Activated CD4-positive, alpha-beta T cell treated with anti-CD3 and anti-CD28 coated beads, Interleukin-2, amount 50 U/mL, for 24 hours (primary cell): ENCODE measurements around the gene TNNT2.

ENCODE experiments used
- DNase-seq, 2 donors: peaks; one replicate each; pipeline ENCODE4 v3.0.0-alpha.2; 2020; ENCODE audit warnings: low read depth in 1 of 2, low spot score in 1 of 2

The TNNT2 gene

DNA sequence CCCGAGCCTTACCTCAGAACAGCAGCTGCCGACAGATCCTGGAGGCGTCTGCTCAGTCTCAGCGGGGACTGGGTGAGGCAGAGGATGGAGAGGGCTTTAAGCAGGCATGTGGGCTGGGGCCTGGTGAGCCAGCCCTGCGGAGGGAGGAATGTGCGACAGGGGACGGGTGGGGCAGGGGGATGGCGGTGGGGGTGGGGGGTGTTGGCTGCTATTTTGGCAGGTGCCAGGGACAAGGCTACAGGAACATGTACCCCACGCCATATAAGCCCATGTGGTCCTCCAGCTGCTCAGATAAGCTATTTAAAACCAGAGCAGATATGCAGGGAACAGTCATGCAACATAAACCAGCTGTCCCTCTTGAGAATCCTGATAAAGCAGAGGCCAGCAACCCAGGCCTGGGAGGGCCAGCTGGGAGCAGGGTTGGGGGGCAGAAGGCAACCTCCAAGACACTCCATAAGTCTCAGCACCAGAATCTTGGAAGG, at the start of gene TNNT2:
Gene TNNT2 (minus strand): TSS at position 70 of the 482 bp plus-strand sequence. CDS start 4,426 bp downstream, outside the sequence.
- DNase-seq: no peak

DNA sequence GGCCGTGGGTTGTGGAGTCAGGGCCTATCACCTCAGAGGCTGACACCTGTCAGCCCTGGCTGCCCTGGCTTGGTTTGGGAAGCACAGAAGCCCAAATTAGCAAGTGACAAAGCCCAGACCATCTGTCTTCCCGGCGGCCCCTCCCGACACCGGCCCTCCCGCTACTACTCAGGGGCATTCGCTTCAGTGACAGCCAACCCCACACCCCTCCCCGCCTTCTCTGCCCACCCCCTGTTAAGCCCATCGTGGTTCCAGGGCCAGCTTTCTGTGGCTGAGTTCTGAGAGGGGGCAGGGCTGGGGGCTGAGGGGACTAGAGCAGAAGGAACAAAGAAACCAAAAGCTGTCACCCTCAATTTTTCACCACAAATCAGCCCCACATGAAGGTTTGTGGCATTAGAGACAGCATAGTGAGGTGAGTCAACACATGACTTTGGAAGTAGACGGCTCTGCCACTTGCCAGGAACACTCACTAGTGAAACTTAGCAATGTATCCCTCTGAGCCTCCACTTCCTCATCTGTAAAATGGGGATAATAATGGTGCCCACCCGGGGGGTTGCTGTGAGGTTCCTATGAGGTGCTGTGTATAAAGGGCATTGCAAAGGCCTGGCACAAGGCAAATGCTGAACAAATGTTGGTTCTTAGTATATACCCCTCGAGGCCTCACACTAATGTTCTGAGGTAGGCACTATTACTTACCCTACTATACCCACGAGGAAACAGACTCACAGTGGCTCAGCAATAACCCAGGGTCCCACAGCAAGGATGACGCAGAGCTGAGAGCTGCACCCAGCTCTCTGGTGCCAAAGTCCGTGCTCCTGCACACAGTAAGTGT, 49.2 kb upstream of the TNNT2 start:
- no peak for DNase-seq

DNA sequence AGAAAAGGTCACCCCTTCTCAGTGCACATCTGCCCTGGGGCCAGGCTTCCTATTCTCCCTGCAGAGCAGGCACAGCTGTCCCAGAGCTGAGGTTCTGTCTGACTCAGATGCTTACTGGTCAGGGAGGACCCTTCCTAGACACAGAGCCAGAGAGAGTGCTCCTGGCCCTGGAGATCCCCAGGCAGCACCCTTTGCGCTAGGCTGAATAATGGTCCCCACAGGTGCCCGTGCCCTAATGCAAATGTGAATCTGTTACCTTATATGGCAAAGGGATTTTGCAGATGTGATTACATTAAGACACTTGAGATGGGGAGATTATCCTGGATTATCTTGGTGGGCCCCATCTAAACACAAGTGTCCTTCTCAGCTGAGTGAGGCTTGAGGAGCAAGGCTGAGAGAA, 46.7 kb upstream of the TNNT2 start:
- DNase-seq: no peak

DNA sequence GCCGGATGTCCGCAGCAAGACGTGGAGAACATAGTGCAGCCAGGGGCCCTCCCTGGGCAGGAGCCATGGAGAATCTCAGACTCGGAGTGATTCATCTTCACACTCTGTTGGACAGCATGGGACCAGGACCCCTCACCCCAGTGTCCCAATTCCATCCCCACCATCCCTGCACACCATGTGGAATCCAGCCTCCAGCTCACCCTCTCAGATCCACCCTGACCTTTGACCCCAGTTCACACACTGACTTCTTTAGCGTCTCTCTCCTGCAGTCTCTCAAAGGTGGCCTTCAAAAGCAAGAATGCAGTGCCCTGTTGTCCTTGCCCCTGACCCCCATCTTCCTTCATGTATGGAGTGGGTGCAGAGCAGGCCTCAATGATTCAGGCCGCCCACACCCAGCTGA, 46.2 kb upstream of the TNNT2 start:
- no peak for DNase-seq

DNA sequence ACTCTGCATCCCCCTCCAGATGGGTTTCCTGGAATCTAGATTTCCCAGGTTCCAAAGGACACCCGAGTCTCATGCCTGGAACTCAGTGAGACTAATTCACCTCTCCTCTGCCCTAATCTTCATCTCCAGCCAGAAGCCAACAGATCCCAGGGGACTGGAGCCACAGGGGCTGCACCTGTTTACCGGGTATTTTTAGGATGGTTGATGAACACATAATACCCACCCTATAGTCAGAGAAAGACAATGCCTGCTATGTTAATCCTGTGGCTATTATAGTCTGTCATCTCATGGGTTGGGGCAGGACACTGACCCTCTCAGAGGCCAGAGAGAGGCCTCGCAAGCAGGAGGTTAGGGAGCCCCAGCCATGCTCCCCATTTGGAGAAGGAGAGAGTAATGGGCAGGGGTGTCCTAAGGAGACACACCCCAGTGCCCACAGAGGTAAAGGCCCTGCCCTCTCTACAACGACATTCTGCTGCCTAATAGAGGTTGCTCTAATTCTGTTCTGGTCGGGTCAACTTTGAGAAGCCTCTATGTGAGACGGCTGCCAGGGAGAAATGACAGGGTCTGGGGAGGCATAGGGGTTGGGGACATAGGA, 45.1 kb upstream of the TNNT2 start:
- no peak for DNase-seq

DNA sequence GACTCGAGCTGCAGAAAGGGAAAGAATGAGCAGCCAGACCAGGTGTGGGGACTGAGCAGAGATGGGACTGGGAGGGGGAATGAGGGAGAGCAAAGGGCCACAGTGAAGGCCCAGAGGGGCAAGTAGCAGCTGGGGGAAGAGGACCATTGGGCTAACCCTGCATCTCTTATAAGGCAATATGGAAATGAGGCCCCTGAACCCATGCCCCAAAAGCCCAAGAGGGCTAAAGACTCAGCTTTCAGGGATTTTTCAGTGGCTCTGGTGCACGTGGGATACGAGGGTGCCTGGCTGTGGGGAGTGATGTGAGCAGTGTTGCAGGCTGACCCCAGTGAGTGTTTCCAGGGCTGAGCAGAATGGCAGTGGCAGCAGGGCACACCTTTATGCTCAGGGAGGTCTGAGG, 44.5 kb upstream of the TNNT2 start:
- no peak for DNase-seq

DNA sequence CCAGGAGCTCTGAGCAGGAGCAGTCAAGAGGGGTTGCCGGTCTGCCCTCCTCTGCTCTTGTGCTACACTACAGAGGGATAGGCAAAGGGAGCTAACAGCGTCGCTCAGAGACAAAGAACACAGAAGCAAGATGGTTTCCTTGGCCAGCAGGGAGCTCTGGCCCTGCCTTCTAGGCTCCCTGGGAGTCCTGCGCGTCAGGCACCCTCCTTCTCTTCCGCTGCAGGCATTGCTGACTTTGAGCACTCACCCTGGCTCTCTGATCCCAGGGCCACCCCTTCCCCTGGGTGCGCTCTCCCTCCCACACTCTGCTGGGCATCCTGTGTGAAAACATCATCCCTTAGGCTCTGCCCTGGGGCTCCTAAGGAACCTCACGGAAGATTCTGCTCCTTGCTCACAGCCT, 43.6 kb upstream of the TNNT2 start:
- no peak for DNase-seq

DNA sequence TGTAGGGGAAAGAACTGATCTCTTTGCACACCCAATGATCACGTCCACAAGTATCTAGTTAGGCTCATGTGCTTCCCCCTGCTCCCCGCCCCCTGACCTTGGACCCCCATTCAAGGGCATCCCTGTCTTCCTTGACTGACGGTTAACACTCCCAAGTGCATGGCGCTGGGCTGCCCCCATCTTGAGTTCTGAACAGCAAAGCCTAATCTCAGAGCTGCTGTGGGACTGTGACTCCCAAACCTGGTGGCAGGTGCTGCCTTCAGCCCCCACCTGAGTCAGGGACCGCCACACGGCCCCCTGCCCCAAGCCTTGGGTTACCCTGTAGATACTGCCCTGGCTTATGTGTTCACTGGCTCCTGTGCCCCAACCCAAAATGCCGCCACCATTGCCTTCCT, 43.1 kb upstream of the TNNT2 start:
- DNase-seq: no peak

DNA sequence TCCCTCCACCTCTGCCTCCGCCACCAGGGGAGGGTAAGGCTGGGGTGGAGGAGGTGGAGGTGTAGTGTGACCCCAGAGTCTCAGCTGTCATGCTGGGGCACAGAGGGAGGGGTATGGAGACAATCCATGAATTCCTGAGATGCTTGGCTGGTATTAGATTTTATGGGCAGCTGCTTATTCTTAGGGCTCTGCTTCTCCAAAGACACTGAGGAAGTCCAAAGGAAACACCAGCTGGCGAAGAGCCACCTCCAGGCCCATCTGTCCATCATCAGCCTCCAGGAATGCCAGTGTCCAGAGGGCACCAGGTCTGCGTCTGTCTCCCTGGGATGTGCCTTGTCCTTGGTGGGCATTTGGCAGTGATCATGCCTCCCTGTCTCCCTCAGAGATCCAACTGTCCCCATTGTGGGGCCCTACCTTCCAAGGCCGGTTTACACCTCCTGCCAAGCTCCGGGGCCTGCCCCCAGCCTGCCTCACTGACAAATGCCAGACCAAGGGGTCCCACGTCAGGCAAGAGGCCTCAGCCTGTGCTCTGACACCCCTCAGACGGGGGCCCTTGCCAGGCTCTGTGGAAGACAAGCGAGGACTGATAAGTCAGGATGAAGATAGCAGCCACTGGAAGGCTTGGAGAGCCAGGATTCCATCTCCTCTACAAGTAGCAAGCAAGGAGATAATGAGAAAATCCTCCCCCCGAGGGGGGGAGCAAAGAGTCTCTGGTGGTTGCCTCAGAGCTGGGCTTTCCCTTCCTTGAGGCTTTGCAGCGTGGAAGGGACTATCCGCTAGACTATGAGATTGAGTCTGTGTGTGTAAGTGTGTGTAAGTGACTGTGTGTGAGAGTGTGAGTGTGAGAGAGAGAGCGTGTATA, 42.5 kb upstream of the TNNT2 start:
- DNase-seq: no peak

DNA sequence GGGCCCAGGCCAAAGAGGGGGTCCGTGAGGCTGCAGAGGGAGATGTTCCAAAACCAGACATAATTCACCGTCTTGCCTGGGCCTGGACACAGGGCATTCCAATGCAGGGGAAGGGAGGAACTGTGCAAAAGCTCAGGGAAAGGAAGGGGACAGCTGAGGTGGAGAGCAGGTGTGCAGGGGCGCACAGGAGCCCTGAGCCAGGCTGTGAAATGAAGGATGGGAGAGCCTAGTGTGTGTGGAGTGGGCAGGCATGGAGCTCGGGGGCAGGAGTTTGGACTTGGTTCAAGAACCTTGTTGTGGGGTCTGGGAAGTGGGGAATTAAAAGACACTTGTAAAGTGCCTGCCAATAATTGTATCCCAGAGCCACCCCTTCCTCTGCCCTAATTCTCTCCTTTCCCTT, 41.8 kb upstream of the TNNT2 start:
- DNase-seq: no peak

DNA sequence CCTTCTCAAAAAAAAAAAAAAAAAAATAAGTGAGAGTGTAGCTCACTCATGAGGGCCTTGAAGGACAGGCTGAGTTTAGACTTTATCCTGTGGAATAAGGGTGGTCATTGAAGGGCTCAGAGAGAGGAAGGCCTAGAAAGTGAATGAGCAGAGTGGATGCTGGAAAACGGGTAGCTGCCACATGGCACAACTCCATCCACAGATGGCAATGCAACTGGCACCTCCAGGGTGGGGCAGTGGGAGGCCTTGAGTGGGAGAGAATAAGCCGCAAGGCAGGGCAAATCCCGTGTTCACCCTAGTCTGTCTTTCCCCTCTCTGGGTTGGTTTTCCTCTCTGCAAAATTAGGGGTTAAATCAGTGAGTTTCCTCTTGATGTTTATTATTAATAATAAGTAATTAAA, 41.0 kb upstream of the TNNT2 start:
- no peak for DNase-seq

DNA sequence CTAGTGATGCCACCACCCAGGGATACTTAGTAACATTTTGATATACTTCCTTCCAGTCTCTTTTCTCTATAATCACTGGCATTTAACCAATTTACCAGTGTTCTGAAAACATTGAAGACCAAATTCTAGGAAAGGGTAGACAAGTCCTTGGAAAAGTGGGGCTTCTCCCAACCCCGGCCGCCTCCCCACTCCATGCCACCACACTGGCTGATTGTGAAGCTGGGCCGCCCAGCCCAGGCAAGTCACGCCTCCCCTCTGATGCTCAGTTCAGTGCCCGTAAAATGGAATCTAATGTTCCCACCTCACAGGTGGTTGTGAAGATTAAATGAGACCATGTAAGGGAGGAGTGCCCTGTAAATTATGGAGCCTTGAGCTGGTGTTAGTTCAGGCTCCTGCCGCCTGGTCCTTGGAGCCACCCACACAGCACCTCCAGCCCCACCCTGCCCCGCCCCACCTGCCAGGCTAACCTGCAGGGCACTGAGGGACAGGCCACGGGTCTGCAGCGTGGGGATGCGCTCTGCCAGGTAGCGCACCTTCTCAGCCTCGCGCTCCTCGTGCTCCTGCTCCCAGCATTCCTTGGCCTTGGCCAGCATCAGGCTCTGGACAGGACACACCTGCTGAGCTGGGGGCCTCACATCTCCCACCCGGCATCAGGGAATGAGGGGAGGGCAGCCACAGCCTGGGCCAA, 36.7 kb upstream of the TNNT2 start:
- DNase-seq: no peak

DNA sequence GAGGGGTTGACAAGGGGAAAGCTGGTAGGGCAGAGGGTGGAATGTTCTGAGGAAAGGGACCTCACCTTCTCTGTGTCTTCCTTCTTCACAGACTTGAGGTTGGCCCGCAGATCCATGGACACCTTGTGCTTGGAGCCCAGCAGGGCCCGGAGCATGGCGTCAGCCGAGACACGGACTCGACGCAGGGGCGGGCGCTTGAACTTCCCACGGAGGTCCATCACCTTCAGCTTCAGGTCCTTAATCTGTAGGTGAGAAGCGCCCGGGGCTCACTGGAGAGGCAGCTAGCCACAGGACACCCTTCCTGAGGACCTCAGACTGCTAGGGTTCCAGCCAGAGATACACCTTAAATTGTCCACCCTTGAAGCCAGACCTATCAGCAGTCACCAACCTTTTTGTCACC, 33.8 kb upstream of the TNNT2 start:
- no peak for DNase-seq

DNA sequence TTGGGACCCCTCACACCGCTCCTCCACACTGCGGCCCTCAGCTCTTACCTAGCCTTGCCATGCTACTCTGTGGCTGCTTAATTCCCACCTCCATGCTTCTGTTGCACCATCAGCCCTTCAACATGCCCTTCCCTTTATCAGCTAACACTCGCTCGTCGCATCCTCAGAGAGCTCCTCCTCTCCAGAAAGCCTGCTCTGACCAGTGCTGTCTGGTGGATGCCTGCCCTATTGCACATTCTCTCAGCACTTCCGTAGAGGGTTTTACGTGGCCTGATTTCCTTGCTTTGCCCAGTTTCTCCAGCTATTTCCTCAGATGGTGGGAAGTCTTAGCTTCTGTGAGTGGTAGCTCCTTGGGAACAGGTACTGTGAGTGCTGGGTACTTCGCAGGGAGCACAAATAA, 32.0 kb upstream of the TNNT2 start:
- no peak for DNase-seq

DNA sequence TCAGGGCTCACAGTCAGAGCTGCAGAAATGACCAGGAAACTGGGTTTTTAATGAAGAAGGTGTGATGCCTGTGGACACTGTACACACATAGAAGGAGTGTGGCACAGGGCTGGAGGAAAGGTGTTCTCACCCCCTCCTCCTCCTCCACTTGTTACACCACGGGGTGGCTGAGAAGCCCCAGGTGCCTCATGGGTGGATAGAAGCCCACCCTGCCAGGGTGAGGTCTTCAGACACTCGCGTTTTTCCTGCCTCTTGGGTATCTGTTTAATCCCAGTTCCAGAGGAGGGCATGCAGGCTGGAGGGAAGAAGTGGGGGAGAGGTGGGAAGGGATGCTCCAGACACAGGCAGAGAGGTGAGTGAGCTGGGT, 31.3 kb upstream of the TNNT2 start:
- DNase-seq: no peak

DNA sequence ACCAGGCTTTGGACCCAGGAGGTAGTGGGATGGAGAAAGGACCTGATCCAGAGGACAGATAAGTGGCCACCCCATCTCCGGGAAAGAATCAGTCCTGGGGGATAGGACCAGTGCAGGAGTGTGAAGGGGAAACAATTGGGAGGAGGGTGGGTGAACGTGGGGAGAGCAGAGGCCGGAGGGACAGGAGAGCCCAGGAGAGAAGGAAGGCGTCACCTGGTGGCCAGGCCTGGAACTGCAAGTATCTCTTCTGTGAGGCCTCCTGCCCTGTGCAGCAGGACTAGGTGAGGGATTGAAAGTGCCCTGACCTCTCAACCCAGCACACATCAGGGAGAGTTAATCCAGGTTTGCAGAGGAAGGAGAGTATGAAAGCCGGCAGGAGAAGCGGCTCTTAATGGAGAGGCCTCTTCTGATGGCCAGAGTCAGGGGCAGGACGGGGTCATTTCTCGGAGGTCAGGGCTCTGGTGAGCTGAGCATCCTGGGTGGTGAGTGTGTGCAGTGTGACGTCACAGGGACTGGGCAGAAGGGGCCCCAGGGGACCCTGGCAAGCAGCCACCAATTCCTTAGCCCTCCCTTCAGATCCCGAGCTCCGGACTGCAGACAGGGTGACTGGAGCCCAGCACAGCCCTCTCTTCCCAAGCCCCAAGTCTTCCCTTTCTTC, 30.8 kb upstream of the TNNT2 start:
- DNase-seq: peak; percentile 53

DNA sequence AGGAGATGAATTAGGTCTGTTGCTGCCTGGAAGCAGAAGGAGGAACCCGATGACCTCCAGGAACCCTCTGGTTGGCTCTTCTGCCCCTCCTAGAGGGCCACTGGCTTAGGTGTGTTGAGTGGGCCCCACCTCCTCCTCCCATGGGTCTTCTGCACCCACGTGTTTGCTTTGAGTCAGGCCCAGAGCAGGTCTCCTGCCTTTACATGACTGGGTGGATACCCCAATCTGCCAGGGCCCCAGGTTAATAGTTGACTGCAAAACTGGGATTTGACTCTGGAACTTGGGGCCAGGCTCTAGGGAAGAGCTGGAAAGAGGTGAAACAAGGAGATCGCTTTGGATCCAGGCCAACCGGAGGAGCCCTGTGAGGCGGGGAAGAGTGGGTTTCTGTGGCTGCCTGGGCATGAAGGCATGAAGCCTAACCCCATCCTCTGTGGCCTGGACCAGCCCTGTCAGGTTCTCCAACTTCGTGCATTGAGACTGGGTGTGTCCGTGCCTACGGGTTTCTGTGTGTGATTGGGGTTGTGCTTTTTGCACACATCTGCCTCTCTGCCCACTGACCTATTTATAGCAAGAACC, 29.4 kb upstream of the TNNT2 start:
- no peak for DNase-seq

DNA sequence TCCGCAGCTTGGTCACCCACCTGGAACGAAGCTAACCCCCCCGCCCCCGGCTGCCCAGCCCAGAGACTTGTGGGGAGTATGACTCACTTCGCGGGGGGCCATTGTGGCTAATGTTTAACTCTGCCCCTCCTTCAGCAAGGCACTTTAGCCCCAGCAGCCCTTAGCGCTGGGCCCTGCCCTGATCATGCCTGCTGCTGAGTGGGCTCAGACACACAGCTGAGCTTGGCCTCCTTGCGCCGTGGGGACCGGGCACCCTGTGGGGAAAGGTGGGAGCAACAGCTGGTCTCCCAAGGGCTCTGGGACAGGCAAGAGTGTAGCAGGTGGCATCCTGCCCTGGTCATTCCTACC, 28.0 kb upstream of the TNNT2 start:
- no peak for DNase-seq

DNA sequence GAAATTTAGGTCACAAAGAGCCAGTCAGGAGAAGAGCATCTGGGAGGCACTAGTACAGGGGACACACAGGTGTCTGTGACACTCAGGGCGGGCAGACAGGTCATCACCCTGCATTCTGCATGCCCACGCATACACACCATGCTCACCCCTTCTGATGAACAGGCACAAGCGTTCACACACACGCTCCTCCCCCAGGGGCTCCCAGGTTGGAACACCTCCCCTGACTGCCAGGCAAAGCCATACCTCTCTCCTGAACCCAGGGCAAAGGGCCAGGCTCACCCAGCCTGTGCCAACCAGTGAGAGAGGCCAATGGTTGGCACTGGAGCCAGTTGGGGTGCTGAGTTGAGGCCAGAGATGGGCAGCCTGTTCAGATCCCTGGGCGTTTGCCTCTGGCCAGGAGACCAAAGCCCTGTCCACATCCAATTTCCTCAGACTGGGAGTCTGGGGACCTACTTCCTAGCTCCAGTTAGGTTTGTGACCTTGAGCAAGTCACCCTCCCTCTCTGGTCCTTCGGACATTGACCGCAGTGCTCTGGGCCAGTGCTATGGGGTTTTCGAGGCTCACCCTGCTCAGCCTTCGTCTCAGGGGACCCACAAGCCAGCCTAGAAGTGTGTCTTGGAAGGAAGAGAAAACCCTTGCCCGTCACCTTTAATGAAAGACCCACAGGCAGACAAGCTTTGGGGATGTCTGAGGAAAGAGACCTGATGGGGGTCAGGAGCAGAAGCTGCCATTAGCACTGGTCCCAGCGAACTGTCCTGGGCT, 27.4 kb upstream of the TNNT2 start:
- DNase-seq: no peak

DNA sequence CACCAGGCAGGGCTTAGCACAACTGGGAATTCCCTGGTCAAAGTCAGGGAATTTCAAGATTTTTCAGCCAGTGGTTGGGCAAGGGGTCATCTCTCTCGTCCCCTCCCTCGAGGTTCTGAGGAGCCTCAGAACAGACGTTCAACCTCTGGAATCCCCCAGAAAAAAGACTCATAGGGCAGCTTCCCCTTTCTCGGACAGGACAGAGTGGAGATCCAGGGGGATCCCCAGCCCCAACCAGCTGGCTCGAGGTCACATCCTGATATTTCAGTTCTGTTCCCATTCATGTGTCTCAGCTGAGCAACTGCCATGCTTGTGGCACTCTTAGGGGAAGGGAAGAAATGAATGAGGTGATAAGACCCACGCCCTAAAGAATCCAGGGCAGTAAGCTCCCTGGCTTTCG, 26.6 kb upstream of the TNNT2 start:
- no peak for DNase-seq
